OCI-LY3 (cell line): Measurements from ENCODE around the gene ALDH3B2.

ENCODE experiments used
- EZH2phosphoT487 ChIP-seq: fragments of 200-600 bp; shearing (Covaris generic); IDR thresholded peaks from 2 replicates; pipeline ENCODE4 v1.6.1; 2018; ENCODE audit warnings: antibody characterized with exemption, mixed run types, low read depth
- TF ChIP-seq, protein P1 (sequence below): fragments of 200-600, 300-600 bp; sonication (generic); IDR thresholded peaks from 2 replicates; pipeline ENCODE4 v1.5.1; 2014; ENCODE audit warnings: antibody characterized with exemption, low read length, low read depth

- TF ChIP-seq, protein P1, sequence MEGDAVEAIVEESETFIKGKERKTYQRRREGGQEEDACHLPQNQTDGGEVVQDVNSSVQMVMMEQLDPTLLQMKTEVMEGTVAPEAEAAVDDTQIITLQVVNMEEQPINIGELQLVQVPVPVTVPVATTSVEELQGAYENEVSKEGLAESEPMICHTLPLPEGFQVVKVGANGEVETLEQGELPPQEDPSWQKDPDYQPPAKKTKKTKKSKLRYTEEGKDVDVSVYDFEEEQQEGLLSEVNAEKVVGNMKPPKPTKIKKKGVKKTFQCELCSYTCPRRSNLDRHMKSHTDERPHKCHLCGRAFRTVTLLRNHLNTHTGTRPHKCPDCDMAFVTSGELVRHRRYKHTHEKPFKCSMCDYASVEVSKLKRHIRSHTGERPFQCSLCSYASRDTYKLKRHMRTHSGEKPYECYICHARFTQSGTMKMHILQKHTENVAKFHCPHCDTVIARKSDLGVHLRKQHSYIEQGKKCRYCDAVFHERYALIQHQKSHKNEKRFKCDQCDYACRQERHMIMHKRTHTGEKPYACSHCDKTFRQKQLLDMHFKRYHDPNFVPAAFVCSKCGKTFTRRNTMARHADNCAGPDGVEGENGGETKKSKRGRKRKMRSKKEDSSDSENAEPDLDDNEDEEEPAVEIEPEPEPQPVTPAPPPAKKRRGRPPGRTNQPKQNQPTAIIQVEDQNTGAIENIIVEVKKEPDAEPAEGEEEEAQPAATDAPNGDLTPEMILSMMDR: no peak
- TF ChIP-seq EZH2phosphoT487: no peak
Observed at GRCh38 chr11:67697846-67698245, 23.4 kb upstream of the ALDH3B2 start.
